OCI-LY7 (cell line): ENCODE data around the gene ADARB2. TPM values are rescaled to one million over a fixed set of nuclear protein-coding genes. Genes with fewer than 3 reads are reported as not detected.
"Not testable (repeated sequence)": the region's sequence is repeated elsewhere in the genome, so short reads cannot be mapped to it uniquely, and the experiment has no call there.

ENCODE experiments used
- BruUV-seq: library from RNA; stranded (reverse); fragments of 400-500 nt; replicated peaks from 2 replicates; lab custom pipeline; 2021; lab: Mats Ljungman, UMichigan
- CTCF ChIA-PET: fragments of 300-600 bp; sonication (Branson Sonifier 250); formaldehyde crosslinking; loops from one replicate; lab custom pipeline; 2022; ENCODE audit warnings: antibody characterized with exemption; ENCODE audit not compliant: unreplicated experiment; lab: Charles Lee
- POLR2A ChIA-PET: fragments of 300-600 bp; sonication (Branson Sonifier 250); formaldehyde crosslinking; loops from one replicate; lab custom pipeline; 2022; ENCODE audit warnings: antibody characterized with exemption; lab: Charles Lee
- DNase-seq: peaks from one replicate; pipeline ENCODE4 v3.0.0-alpha.2; 2015; ENCODE audit warnings: low spot score
- H2AFZ ChIP-seq: fragments of 200-600 bp; sonication (generic), shearing (Covaris generic); 2 replicates; pipeline ENCODE4 v1.6.1; 2014; ENCODE audit warnings: mild to moderate bottlenecking, antibody characterized with exemption, low read length, moderate library complexity
- H3K27ac ChIP-seq: fragments of 200-600 bp; sonication (generic); 2 replicates; pipeline ENCODE4 v1.5.1; 2014; ENCODE audit warnings: mixed run types, low read depth, mild to moderate bottlenecking, moderate library complexity, low read length, inconsistent platforms; ENCODE audit not compliant: poor library complexity, severe bottlenecking
- H3K36me3 ChIP-seq: fragments of 200-600 bp; sonication (generic); 2 replicates; pipeline ENCODE4 v1.6.1; 2014; ENCODE audit warnings: mild to moderate bottlenecking, antibody characterized with exemption, low read length, moderate library complexity, mixed read lengths; ENCODE audit not compliant: insufficient read depth
- H3K4me1 ChIP-seq: fragments of 200-600 bp; sonication (generic); 2 replicates; pipeline ENCODE4 v1.5.1; 2014; ENCODE audit warnings: mild to moderate bottlenecking, low read length; ENCODE audit not compliant: insufficient read depth, poor library complexity, severe bottlenecking
- H3K4me2 ChIP-seq: fragments of 200-600 bp; sonication (generic); 2 replicates; pipeline ENCODE4 v1.6.1; 2014; ENCODE audit warnings: mild to moderate bottlenecking, low read length
- H3K4me3 ChIP-seq: fragments of 200-600 bp; sonication (generic); 2 replicates; pipeline ENCODE4 v1.5.1; 2014; ENCODE audit warnings: mild to moderate bottlenecking, low read depth, low read length; ENCODE audit not compliant: poor library complexity, severe bottlenecking
- H3K79me2 ChIP-seq: fragments of 200-600 bp; sonication (generic); 2 replicates; pipeline ENCODE4 v1.6.1; 2016; ENCODE audit warnings: low read depth, mild to moderate bottlenecking, low read length, moderate library complexity, mixed read lengths; ENCODE audit not compliant: insufficient read depth
- H3K9me2 ChIP-seq: fragments of 200-600 bp; sonication (generic); 2 replicates; pipeline ENCODE4 v1.6.1; 2016; ENCODE audit warnings: mild to moderate bottlenecking, low read length, mixed read lengths; ENCODE audit not compliant: insufficient read depth
- H3K9me3 ChIP-seq: fragments of 200-600 bp; sonication (generic); 2 replicates; pipeline ENCODE4 v1.6.1; 2014; ENCODE audit warnings: mild to moderate bottlenecking, mixed run types, low read length, mixed read lengths
- H4K20me1 ChIP-seq: fragments of 200-600 bp; sonication (generic); 2 replicates; pipeline ENCODE4 v1.6.1; 2014; ENCODE audit warnings: mild to moderate bottlenecking, antibody characterized with exemption, low read length, moderate library complexity, mixed read lengths; ENCODE audit not compliant: insufficient read depth
- CTCF ChIP-seq: fragments of 200-600 bp; sonication (generic); conservative IDR thresholded peaks from 2 replicates; pipeline ENCODE4 v1.5.1; 2014; ENCODE audit warnings: mild to moderate bottlenecking, antibody characterized with exemption, low read length, moderate library complexity, mixed read lengths
- EZH2phosphoT487 ChIP-seq: fragments of 200-600 bp; sonication (generic); IDR thresholded peaks from 2 replicates; pipeline ENCODE4 v1.6.1; 2018; ENCODE audit warnings: low read depth, borderline replicate concordance, mild to moderate bottlenecking, mixed run types, antibody characterized with exemption, low read length, moderate library complexity, mixed read lengths
- intact Hi-C: fragments of 100-400 bp; cut with micrococcal nuclease; formaldehyde crosslinking; loops from one replicate; pipeline ENCODE4 v1.10.0; 2022; ENCODE audit not compliant: unreplicated experiment
- total RNA-seq, 2 experiments: library from RNA; depleted of rRNA in 1 of 2; stranded (reverse); fragments of >200 nt in 1 of 2; shearing (Covaris generic) in 1 of 2; gene quantifications; 2 replicates each; pipeline ENCODE4 v1.2.3, GENCODE V29; 2014 to 2022

ADARB2 gene
- total RNA-seq, 2 experiments from 2014 or later, result 0.03 TPM; not detected in 1

GRCh38 chr10:1465418-1465911, 271.9 kb downstream of the ADARB2 start:
- no peaks in the 10 kb centered on the region for H3K9me3 ChIP-seq
- BruUV-seq, result no TSS peak
- intact Hi-C loops, result no loop called here
- H4K20me1 ChIP-seq, result no peaks in the 10 kb centered on the region
- H3K9me2 ChIP-seq, result no peaks in the 10 kb centered on the region
- H3K36me3 ChIP-seq, result no peaks in the 10 kb centered on the region
- no peak overlapping the region for H2AFZ ChIP-seq
- TF ChIP-seq EZH2phosphoT487 (no peak), CTCF (no peak)
- peaks cover 34% of the 10 kb centered on the region for H3K4me1 ChIP-seq
- H3K79me2 ChIP-seq, result no peaks in the 10 kb centered on the region
- no peak for DNase-seq
- no peak overlapping the region; the same call in 1 of the 2 replicates for H3K4me2 ChIP-seq
- no peak overlapping the region for H3K4me3 ChIP-seq
- ChIA-PET CTCF (no interaction called here), POLR2A (no interaction called here)
- H3K27ac ChIP-seq, result no peak overlapping the region

GRCh38 chr10:1464881-1465417, 272.4 kb downstream of the ADARB2 start:
- H4K20me1 ChIP-seq, result no peaks in the 10 kb centered on the region
- CTCF ChIA-PET, result no interaction called here
- H3K79me2 ChIP-seq, result no peaks in the 10 kb centered on the region
- peaks cover 34% of the 10 kb centered on the region for H3K4me1 ChIP-seq
- TF ChIP-seq EZH2phosphoT487 (no peak), CTCF (no peak)
- no peak overlapping the region; the same call in 1 of the 2 replicates for H3K4me2 ChIP-seq
- intact Hi-C loops, result no loop called here
- BruUV-seq, result no TSS peak
- no peak overlapping the region for H3K27ac ChIP-seq
- H3K9me3 ChIP-seq, result no peaks in the 10 kb centered on the region
- no peak for DNase-seq
- no peaks in the 10 kb centered on the region for H3K9me2 ChIP-seq
- POLR2A ChIA-PET, result no interaction called here
- no peak overlapping the region for H2AFZ ChIP-seq
- H3K4me3 ChIP-seq, result no peak overlapping the region
- no peaks in the 10 kb centered on the region for H3K36me3 ChIP-seq

GRCh38 chr10:1463971-1464370, 273.4 kb downstream of the ADARB2 start:
- peaks cover 28% of the 10 kb centered on the region for H3K4me1 ChIP-seq
- H2AFZ ChIP-seq, POLR2A ChIA-PET, H3K9me3 ChIP-seq, H3K9me2 ChIP-seq, H3K27ac ChIP-seq, H3K36me3 ChIP-seq, H3K4me2 ChIP-seq, H4K20me1 ChIP-seq, H3K4me3 ChIP-seq, DNase-seq, intact Hi-C loops, H3K79me2 ChIP-seq, CTCF ChIA-PET, BruUV-seq: not testable (repeated sequence)
